Measurements from ENCODE around the gene AGBL4.

The AGBL4 gene

DNA sequence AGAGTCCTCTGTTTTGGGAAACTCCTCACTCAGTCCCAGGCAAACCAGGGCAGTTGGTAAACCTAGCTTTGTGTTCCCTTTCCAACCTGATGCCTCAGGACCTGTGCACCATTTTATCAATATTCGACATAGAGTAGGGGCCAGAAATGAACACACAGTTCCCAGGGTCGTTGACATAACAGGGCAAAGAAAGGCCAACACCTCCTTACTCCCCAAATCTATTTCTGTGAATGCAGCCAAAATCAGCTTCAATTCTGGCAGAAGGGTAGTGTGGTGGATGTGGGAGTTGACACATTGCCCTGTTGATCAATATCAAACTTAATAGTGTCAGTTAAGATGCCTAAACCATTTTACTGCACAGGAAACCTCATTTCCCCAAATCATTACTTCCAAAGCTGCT lies 1447.2 kb downstream of the AGBL4 start:
- TF ChIP-seq, protein P1, sequence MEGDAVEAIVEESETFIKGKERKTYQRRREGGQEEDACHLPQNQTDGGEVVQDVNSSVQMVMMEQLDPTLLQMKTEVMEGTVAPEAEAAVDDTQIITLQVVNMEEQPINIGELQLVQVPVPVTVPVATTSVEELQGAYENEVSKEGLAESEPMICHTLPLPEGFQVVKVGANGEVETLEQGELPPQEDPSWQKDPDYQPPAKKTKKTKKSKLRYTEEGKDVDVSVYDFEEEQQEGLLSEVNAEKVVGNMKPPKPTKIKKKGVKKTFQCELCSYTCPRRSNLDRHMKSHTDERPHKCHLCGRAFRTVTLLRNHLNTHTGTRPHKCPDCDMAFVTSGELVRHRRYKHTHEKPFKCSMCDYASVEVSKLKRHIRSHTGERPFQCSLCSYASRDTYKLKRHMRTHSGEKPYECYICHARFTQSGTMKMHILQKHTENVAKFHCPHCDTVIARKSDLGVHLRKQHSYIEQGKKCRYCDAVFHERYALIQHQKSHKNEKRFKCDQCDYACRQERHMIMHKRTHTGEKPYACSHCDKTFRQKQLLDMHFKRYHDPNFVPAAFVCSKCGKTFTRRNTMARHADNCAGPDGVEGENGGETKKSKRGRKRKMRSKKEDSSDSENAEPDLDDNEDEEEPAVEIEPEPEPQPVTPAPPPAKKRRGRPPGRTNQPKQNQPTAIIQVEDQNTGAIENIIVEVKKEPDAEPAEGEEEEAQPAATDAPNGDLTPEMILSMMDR (IDR thresholded peaks at IDR 0.05) = no peak

DNA sequence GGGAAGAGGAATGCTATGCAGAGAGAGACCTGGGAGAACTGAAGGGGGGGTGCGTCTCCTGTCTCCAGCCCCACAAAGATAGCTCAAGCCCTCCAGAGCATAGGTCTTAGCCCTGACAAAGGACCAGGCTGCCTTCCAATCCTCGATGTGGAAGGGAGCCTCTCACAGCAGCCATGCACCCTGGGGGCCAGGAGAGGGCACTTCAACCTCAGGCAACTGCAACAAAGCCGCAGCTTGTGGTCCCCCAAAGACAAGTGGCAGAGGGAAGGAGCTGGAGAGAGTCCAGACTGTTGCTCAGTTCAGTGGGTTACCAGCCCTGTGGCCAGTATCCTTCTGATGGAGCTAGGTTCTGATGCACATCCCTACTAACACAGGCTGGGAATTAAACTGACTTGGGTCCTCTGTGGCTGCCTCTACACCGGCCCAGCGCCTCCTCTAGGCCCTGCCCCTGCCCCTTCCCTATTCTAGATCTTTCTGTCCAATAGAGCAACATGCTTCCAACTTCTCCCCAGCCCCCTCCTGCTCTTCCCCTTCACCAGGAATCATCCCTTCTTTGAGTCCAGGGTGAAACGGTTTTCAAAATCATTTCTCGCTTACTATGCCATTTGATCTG lies 1451.0 kb downstream of the AGBL4 start:
- TF ChIP-seq, protein P1 (IDR thresholded peaks at IDR 0.05) = peak; percentile 69

DNA sequence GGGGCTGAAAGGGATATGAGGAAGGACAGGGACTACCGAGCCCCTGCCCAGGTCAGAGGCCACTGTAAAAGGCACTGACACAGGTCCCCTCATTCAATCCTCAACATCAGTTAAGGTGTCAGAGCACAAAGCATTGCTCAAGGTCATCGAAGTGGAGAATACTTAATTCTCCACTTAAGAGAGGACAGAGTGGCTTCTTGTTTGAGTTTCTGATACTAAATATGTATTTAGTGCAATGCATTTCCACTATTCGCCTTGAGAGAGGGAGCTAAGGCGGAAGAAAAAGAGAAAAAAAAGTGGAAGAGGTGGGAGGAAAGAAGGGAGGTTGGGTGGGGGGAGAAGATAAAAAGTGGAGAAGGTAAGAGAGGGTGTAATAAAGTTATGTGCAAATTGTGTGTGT lies 1451.6 kb downstream of the AGBL4 start:
- TF ChIP-seq, protein P1 (IDR thresholded peaks at IDR 0.05) = no peak

DNA sequence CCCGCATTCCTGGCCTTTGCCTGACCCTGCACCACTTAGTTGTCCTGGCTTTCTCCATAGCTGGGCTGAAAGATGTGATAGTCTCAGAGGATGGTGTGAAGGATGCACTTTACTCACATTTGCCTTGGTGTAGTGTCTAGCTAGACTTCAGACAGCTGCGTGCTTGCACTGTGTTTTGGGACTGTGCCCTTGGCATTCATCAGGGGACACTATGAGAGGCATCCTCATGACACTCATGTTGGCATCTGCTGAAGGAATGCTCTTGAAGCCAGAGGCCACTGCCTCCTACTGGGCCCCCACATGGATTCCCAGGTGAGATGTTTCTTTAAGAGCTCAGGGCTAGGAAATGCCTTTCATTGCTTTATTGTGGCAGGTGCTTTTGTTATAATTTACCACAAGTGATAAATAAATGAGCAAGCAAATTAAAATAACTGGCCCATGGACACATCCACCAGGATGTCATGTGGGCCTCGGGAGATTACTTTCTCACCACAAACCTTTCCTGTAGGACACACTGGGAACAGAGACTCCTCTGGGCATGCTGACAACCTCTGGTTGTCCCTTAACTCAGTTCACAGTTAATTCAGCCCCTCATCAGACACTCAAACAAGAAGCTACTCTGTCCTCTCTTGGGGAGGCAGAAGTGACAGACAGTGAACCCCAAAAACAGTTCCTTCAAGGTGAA lies 1452.3 kb downstream of the AGBL4 start:
- TF ChIP-seq, protein P1 (IDR thresholded peaks at IDR 0.05) = no peak

DNA sequence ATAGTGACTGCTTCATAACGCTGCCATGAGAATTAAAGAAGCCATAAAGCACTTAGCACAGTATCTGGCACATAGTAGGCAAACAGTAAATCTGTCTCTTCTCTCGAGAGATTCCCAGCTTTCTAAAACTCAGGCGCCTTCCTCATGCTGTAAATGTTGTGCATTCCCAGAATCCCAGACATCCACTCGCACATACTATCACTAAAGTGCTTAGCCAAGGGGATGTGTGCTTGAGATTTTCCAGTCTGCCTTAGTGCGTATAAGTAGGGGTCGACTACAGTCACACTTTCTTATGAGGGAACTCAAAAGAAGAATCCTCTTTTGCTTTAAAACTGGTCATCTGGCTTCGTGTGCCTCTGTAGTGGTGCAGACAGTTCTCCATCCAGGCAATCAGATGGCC lies 1453.2 kb downstream of the AGBL4 start:
- TF ChIP-seq, protein P1 (IDR thresholded peaks at IDR 0.05) = no peak

DNA sequence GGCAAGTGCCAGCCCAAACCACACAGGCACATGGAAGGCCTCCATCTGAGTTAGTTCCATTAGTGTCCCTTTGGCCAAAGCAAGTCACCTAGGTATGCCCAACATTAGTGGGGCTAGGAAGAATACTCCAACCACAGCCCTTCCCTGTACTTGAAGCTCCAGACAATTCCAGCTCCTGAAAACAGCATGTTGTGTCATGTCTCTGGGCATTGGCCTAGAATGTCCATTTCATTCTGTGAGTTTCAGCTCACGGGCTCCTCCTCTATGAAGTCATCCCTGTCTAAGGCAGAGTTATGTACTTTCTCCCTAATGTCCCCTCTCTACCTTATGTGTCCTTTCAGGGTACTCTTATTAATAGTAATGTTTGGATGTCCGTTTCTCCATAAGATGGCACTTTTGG lies 1455.3 kb downstream of the AGBL4 start:
- TF ChIP-seq, protein P1 (IDR thresholded peaks at IDR 0.05) = no peak

DNA sequence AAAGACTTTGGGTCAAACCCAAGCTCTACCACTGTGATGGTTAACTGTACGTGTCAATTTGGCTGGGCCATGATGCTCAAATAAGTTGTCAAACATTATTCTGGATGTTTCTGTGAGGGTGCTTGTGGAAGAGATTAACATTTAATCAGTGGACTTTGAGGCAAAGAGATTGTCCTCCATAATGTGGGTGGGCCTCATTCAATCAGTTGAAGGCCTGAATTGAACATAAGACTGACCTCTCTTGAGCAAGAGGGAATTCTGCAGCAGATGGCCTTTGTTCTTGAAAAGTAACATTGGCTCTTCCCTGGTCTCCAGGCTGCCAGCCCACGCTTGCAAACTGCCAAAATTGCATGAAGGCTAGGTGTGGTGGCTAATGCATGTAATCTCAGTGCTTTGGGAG lies 1457.3 kb downstream of the AGBL4 start:
- TF ChIP-seq, protein P1 (IDR thresholded peaks at IDR 0.05) = no peak

Measured in LNCAP (cell line).